HG03103 (cell line): Measurements from ENCODE around the gene FBXO44.

ENCODE experiments used
- ATAC-seq: cut with Tn5 transposase; IDR thresholded peaks from one replicate; pipeline ENCODE4 v1.9.1; 2021; ENCODE audit warnings: low read depth; ENCODE audit not compliant: unreplicated experiment

FBXO44 gene

DNA sequence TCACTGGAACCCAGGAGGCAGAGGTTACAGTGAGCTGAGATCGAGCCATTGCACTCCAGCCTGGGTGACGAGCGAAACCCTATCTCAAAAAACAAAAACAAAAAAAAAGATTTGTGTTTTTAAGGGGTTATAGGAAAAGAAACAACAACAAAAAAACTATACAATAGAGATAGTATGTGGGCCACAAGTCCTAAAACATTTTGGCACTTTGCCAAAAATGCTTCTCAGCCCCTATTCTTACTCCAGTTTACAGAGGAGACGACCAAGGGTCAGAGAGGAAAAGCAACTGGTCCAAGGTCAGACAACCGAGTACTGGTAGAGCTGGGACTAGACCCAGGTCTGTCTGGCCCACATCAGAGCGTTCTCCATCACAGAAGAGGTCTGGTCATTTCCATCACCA, 3.0 kb downstream of the FBXO44 start:
- no peak for ATAC-seq

DNA sequence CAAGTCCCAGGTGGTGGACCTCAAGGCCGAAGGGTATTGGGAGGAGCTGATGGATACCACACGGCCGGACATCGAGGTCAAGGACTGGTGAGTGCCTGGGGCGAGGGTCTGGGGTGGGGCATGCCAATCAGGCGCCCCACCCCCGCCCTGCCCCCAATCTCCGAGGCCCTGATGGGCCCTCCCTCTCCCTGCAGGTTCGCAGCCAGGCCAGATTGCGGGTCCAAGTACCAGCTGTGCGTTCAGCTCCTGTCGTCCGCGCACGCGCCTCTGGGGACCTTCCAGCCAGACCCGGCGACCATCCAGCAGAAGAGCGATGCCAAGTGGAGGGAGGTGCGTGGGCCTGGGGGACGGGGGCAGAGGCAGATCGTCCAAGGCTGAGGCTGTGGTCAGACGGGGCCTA, 3.9 kb downstream of the FBXO44 start:
- ATAC-seq, result no peak

DNA sequence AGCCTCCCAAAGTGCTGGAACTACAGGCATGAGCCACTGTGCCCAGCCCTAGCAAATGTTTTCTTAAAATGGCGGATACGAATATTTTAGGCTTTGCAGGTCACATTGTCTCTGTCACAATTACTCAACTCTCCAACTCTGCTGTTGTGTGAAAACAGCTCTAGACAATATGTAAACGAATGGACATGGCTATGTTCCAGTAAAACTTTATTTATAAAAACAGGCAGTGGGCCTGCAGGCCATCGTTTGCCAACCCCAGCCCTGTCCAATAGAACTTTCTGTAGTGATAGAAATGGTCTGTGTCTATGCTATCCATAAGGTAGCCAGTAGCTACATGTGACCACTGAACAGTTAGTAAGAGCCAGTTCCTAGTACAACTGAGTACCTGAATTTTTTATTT, 5.1 kb downstream of the FBXO44 start:
- no peak for ATAC-seq

DNA sequence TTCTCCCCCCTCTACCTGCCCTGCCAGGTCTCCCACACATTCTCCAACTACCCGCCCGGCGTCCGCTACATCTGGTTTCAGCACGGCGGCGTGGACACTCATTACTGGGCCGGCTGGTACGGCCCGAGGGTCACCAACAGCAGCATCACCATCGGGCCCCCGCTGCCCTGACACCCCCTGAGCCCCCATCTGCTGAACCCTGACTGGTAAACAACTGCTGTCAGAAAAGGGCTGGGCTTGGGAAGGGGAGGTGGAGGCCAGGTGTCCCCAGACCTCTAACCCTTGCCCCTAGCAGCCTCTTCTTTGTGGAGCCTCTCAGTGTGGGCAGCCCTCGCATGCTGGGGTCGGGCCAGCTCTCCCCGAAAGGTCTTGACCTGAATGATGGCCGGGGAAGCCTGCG, 6.4 kb downstream of the FBXO44 start:
- no peak for ATAC-seq

DNA sequence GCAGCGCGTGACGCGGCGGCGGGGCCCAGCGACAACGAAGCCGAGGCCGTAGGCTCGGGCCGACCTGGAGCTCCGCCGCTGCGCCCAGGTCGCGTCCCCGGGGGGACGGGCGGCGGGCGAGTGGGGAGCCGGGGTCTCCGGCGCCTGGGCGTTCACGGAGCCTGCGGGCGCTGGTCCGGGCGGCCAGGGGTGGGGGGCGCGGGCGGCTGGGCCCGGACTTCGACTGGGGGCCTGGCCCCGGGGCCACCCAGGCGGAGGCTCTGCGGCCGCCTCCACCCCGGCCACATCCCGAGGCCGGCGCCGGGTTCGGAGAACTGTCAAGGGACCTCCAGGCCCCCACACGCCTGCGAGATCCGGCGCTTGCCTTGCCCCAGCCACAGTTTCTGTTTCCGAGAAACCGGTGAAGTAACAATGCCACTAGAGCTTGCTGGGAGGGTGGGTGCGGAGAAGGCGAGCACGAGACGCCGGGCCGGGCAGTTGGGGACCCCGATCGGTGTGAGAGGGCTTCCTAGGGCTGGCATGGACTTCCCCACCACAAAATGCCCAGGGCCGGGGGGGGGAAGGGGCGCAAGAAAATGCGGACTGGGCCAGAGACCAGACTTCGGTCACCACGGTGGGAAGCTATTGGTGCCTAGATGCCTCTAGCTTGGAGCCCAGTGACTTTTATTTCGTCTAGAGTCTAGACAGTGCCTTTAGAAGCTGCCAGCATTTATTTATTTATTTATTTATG, 9.8 kb downstream of the FBXO44 start:
- peak; percentile 38 for ATAC-seq

DNA sequence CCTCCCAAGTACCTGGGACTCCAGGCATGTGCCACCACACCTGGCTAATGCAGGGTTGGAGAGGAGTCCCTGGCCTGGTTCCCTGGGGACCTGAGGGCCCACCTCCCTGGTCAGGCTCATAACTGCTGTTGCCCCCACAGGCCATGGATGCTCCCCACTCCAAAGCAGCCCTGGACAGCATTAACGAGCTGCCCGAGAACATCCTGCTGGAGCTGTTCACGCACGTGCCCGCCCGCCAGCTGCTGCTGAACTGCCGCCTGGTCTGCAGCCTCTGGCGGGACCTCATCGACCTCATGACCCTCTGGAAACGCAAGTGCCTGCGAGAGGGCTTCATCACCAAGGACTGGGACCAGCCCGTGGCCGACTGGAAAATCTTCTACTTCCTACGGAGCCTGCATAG, 13.8 kb downstream of the FBXO44 start:
- ATAC-seq, result no peak

DNA sequence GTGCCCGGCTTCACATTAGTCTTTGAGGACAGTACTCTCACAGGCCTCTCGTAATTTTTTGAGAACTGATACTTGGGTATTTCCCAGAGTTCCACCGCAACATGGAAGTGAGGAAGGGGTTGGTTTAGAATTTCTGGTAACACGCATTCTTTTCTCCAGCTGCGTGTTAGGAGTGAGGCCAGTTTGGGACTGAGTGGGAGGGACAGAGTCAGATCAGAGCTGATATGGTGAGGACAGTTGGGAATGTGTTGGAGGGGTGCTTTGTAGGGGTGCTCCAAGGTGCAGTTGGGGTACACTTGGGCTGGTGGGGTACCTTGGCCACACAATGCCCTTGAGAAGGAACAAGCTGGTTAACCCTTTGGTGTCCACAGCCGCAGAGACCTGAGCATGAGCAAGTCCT, 16.1 kb downstream of the FBXO44 start:
- no peak for ATAC-seq

DNA sequence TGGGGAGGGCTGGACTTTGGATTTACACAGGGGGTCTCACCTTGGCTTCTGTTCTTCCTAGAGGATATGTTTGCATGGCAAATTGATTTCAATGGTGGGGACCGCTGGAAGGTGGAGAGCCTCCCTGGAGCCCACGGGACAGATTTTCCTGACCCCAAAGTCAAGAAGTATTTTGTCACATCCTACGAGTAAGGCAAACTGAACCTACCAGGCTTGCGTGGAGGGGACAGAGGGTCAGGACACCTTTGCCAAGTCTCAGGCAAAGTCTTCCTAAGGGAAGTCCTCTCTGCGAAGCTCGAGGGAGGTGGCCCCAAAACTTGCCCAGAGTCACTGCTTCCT, 16.5 kb downstream of the FBXO44 start:
- no peak for ATAC-seq

DNA sequence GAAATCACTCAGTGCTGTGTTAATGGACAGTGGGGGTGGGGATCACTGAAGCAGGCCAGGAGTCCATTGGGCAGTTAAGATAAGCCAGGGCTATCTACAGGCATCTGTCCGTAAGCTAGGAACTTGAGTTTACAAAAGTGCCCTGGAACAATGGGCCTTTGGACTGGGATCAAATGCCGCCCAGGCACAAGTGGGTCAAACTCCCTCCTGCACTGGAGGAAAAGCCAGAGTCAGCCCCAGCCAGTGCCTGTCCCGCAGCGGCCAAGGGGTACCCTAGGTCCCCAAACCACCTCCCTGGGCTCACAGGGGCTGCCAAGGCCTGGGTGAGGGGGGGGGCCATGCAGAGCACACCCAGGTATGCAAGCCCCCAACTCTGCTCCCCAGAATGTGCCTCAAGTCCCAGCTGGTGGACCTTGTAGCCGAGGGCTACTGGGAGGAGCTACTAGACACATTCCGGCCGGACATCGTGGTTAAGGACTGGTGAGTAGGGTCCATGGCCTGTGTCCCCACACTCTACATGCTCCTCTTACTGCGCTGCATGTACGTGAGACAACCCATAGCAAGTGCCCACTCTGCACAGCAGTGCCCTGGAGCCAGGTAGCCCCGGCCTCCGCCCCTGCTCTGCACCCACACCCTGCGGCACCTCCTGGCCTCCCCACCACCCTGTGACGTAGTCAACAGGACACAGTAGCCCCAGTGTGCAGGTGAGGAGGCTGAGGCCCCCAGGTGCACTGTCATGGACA, 17.0 kb downstream of the FBXO44 start:
- no peak for ATAC-seq

DNA sequence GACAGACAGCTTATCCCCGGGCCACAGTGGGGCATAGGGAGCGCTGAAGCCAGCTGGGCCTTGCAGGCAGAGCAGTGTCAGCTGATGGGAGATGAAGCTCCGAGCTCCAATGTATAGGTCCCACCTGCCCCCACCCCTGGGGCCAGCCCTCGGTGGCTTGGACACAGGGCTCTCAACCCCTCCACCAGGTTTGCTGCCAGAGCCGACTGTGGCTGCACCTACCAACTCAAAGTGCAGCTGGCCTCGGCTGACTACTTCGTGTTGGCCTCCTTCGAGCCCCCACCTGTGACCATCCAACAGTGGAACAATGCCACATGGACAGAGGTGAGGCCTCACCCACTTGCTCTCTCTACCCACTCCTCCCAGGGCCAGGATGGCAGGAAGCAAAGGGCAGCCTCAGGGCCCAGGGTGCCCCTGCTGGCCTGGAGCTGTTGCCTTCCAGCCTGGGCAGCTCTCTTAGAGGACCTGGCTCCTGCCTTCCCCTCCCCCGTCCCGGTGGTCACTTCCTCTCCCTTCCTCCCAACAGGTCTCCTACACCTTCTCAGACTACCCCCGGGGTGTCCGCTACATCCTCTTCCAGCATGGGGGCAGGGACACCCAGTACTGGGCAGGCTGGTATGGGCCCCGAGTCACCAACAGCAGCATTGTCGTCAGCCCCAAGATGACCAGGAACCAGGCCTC, 18.6 kb downstream of the FBXO44 start:
- no peak for ATAC-seq

DNA sequence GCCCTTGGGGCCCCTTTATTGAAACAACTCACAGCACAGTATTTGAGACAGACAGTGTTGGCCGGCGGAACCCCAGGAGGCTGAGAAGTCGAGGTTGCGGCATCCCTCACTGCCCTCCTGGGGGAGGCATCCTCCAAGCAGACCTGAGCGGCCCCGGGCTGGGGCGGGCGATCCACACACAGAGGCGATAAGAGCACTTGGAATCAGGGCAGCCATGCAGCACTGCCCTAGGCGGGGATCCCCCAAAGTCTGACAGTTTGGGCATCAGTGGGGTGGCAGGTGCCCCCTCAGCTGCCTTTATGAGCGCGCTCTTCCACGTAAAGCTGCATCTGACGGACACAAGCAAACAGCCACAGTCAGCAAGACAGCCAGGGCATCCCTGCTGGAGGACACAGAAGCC, 19.8 kb downstream of the FBXO44 start:
- no peak for ATAC-seq

DNA sequence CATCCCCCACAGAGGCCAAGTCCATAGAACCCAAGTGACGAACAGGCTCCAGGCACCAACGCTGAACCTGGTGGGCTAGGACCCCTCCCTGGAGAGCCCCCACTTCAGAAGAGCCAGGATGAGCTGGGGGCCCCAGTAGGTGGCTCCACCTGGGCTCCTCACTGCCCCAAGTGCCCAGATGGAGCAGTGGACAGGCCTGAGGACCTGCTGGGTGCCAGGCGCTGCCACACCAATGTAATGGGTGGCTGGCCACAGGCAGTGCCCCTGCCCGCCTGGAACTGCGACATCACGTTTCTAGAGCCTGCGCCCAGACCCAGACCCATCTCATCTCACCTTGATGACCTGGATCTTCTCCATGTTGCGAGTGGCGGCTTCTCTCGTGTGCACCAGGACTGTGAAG, 20.6 kb downstream of the FBXO44 start:
- no peak for ATAC-seq

DNA sequence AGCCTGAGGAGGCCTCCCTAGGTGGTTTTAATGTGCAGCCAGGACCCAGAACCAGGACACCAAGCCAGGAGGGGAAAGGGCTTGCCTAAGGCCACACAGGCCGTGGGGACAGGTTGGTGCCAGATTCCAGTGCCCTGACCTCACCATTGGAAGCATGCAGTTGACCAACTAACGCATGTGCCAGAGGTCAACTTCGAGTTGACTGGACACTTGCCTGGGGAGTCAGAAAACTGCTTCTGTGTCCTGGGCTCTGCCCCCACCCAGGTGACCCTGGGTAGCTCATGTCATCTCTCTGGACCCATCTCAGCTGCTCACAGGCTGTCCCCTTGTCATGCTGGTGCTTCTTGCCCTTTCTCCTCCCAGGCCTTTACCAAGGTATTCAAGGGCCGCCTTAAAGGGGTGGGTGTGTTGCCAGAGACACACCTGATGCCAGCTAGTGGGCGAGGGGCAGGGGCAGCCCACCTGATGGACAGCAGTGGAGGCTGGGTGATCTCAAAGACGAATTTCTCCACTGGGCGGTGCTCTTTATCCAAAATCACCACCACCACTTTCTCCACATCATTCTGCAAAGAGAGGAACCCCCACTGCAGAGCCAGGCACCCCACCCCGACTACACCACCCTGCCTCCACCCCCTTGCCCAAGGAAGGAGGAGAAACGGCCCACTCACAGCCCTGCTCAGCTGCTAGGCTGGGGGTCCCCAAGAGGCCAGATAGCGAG, 21.9 kb downstream of the FBXO44 start:
- no peak for ATAC-seq

DNA sequence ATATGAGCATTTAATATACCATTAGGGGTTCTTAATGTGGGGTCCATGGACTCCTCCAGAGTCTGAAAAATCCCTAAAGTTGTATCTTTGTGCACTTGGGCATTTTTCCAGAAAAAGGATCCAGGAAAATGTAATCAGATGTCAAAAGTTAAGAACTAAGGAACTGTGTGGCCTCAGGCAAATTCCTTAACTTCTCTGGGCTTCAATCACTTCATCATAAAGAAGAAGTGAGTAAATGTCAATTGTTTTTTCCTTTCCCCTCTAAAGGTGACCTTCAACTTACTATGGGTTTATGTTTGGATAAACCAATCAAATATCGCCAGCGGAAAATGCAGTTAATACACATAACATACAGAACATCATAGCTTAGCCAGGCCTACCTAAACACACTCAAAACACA, 23.8 kb downstream of the FBXO44 start:
- no peak for ATAC-seq

DNA sequence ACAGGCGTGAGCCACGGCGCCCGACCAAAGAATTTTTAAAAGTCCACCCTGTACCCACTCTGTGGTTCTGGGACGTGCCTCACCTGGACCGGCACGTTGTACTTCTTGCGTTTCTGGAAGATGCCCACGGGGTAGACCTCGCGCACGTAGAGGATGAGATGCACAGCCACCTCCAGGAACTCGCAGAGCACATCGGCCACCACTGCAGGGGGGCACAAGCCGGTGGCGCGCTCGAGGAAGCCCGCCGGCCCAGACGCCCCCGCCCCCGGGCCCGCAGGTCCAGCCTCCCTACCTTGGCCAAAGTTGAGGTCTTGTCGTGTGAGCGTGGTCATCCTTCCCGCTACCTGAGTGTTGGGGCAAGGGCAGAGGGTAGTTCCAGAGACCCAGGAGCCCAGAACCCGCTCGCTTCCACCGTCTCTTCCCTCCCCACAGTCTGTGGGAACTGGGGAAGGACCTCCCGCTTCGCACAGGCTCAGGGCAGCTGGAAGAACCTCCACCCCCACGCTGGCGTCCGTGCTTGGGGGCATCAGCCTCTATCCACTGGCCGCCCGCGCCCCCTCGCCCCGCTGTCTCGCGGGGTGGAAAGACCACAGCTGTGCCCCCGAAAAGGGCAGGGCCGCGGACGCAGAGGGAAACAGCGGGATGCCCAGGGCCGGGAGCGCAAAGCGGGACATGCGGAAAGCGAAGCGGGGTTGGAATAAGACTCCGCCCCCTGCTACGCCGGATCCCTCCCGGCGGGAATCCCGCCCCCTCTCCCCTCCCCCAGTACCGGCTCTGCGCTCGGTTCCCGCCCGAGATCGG, 25.8 kb downstream of the FBXO44 start:
- peak; percentile 10 for ATAC-seq

DNA sequence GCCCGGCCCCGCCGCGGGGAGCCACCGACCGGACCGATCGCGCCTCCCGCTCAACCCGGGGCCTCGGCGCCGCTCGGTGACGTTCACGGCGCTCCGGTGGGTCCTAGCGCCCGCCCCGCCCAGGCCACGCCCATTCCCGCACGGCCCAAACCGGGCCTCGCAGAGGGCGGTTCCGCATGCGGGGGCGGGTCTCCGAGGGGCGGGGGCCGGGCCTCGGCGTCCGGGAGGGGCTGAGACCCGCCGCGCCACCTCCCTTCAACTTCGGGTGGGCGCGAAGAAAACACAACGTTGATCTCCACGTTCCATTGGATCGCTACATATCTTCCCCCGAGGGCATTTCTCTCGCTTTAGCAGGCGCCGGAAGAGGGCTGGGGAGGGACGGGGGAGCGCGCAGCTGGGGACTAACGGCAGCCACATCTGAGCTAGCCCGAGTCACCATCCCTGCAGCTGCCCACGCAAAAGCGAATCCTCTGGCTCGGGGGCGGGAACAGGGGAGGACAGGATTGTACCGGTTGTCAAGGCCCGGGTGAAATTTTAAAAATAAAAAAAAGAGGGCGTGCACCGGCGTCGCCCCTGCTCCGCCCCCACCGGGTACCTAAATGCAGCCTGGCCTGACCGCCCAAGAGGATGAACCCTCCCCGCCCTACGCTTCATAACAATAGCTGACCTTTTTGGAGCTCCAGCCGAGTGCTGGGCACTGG, 26.5 kb downstream of the FBXO44 start, which contains the start of gene MAD2L2:
MAD2L2 (minus strand) TSS at position 78 of the 701 bp plus-strand sequence. CDS start 547 bp downstream, outside the sequence.
- ATAC-seq, result peak; percentile 75

DNA sequence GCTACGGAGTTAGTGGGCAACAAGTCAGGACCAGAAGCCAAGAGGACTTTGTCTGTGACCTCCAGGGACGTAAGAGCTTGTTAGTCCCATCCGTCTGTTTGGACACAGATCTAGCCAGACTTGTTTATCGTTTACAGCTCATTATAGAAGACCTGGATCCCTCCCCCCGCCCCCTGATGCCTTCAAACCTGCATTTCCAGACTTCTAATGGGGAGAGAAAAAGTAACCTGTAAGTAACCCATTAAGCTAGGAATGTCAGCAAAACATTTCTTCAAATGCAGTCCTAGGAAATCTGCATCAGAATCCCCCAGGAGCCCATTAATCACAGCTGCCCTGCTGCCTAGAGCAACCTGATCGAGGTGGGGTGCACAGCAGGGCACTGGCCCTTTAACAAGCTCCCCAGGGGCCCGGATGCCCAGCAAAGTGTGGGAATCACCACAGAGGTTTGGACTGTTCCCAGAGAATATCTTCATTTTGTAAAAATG, 27.7 kb downstream of the FBXO44 start:
- no peak for ATAC-seq

DNA sequence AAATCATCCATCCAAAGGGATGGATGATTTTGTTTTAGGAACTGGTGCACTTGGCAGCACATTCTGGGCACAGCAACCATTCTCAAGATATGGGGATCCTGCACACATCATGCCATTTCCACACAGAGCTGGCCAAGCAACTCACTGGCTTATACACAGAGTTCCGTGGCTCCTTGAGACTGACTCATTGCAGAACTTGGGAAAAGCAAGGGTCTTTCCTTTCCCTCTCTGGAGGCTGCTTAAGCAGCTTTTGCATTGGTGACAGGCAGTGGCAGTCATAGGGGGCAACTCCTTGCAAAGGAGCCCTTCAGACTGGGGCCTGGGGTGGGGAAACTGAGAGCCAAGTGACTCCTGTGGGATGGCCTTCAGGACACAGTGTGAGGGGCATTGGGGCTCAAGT, 28.1 kb downstream of the FBXO44 start:
- no peak for ATAC-seq

DNA sequence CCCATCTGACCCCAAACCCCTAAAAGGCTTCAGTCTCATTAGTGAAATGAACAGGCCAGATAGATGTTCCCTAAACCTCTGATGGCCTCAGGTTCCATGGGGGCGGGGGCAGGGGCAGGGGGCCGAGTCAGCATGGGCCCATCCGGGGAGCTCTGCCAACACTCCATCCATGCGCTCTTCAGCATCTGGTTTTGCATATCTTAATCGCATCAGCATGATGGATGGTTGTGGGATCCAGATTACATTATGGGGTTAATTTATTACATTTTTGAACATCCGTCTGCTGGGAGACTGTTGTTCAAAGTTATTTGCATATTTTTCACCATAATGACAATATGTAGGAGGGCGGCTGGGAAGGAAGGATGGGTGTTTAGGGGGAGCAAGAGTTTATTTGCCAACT, 29.4 kb downstream of the FBXO44 start:
- no peak for ATAC-seq
